ENCODE results near the gene KL. TPM values are rescaled to one million over a fixed set of nuclear protein-coding genes. Genes with fewer than 3 reads are reported as not detected.

The KL gene
- total and polyA plus RNA-seq, 2 experiments from 2014 or later, result 0.03 TPM; not detected in 1

- Histone ChIP-seq H2AFZ (no peak overlapping the region), H3K4me2 (no peak overlapping the region), H4K20me1 (replicated peaks; ENCODE audit: insufficient read depth) (no peaks in the 10 kb centered on the region), H3K27ac (ENCODE audit: low read depth) (no peak overlapping the region), H3K4me1 (ENCODE audit: insufficient read depth) (no peaks in the 10 kb centered on the region), H3K27me3 (ENCODE audit: insufficient read depth) (no peaks in the 10 kb centered on the region), H3K79me2 (replicated peaks; ENCODE audit: insufficient read depth) (no peaks in the 10 kb centered on the region), H3K4me3 (no peak overlapping the region), H3K9me2 (ENCODE audit: insufficient read depth) (peaks cover 15% of the 10 kb centered on the region), H3F3A (replicated peaks; ENCODE audit: low read depth) (no peaks in the 10 kb centered on the region), H3K36me3 (ENCODE audit: insufficient read depth) (no peaks in the 10 kb centered on the region)
- Mint-ChIP-seq H3K36me3 (ENCODE audit: low read depth) (no peaks in the 10 kb centered on the region), H3K4me3 (no peak overlapping the region), H3K27me3 (ENCODE audit: insufficient read depth, low read depth, poor library complexity) (peaks cover 4% of the 10 kb centered on the region), H3K4me1 (no peaks in the 10 kb centered on the region), H3K9me3 (peaks cover 3% of the 10 kb centered on the region; the same call in 1 of the 3 replicates), H3K27ac (no peak overlapping the region)
- no peak for ATAC-seq
- no peak for DNase-seq (ENCODE audit: low spot score)
- no peak for TF ChIP-seq CTCF (conservative IDR thresholded peaks at IDR 0.05; ENCODE audit: low read depth in 2 of 2)
- TF ChIP-seq POLR2AphosphoS5 (IDR thresholded peaks at IDR 0.05; ENCODE audit: low read depth), result no peak
Observed at GRCh38 chr13:32989942-32990341, 26.3 kb upstream of the KL start.

DNA sequence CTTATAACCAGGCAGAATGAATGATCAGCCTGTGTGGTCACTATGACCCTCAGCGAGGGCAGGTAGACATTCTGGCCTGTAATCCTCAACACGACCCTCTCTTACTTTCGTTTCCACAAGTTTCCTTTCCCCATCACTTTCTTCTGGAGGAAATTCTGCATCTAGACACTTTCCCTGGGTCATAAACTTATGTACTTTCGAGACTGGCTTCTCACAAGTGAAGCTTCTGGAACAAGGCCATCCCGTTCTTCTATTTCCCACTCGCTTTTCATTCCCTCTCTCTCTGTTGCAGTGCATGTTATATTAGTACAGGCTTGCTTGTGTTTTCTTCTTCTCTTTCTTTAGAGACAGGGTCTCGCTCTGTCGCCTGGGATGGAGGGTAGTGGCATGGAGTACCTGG, 23.1 kb upstream of the KL start:
- Histone ChIP-seq H3K27me3 (ENCODE audit: insufficient read depth) (no peaks in the 10 kb centered on the region), H3K4me3 (no peak overlapping the region), H2AFZ (no peak overlapping the region), H3K36me3 (ENCODE audit: insufficient read depth) (no peaks in the 10 kb centered on the region), H3F3A (replicated peaks; ENCODE audit: low read depth) (no peaks in the 10 kb centered on the region), H3K79me2 (replicated peaks; ENCODE audit: insufficient read depth) (no peaks in the 10 kb centered on the region), H3K4me1 (ENCODE audit: insufficient read depth) (no peaks in the 10 kb centered on the region), H3K9me2 (ENCODE audit: insufficient read depth) (peaks cover 8% of the 10 kb centered on the region; the same call in 1 of the 2 replicates), H3K4me2 (no peak overlapping the region), H4K20me1 (replicated peaks; ENCODE audit: insufficient read depth) (no peaks in the 10 kb centered on the region), H3K27ac (ENCODE audit: low read depth) (no peak overlapping the region)
- Mint-ChIP-seq H3K27me3 (ENCODE audit: insufficient read depth, low read depth, poor library complexity) (peaks cover 4% of the 10 kb centered on the region), H3K36me3 (ENCODE audit: low read depth) (no peaks in the 10 kb centered on the region), H3K9me3 (no peaks in the 10 kb centered on the region), H3K4me1 (no peaks in the 10 kb centered on the region), H3K27ac (no peak overlapping the region), H3K4me3 (no peak overlapping the region)
- no peak for DNase-seq (ENCODE audit: low spot score)
- no peak for ATAC-seq
- TF ChIP-seq ZNF331 (CRISPR knock-in tag; IDR thresholded peaks at IDR 0.05; ENCODE audit: low read depth) (no peak), ZNF114 (CRISPR knock-in tag; IDR thresholded peaks at IDR 0.05) (no peak), STAT1 (IDR thresholded peaks at IDR 0.05; ENCODE audit: unreplicated experiment) (no peak), NANOG (IDR thresholded peaks at IDR 0.05; ENCODE audit: borderline replicate concordance) (no peak), CREB1 (CRISPR knock-in tag; IDR thresholded peaks at IDR 0.05; ENCODE audit: low read depth) (no peak), ZNF462 (CRISPR knock-in tag; IDR thresholded peaks at IDR 0.05) (no peak)
